ENCODE data around the gene DHX30. TPM values are rescaled to one million over a fixed set of nuclear protein-coding genes. Genes with fewer than 3 reads are reported as not detected.
"Not testable (repeated sequence)": the region's sequence is repeated elsewhere in the genome, so short reads cannot be mapped to it uniquely, and the experiment has no call there.

The DHX30 gene
- total RNA-seq: 100 to 1,000 TPM; 166 to 178 (median 167) TPM

DNA sequence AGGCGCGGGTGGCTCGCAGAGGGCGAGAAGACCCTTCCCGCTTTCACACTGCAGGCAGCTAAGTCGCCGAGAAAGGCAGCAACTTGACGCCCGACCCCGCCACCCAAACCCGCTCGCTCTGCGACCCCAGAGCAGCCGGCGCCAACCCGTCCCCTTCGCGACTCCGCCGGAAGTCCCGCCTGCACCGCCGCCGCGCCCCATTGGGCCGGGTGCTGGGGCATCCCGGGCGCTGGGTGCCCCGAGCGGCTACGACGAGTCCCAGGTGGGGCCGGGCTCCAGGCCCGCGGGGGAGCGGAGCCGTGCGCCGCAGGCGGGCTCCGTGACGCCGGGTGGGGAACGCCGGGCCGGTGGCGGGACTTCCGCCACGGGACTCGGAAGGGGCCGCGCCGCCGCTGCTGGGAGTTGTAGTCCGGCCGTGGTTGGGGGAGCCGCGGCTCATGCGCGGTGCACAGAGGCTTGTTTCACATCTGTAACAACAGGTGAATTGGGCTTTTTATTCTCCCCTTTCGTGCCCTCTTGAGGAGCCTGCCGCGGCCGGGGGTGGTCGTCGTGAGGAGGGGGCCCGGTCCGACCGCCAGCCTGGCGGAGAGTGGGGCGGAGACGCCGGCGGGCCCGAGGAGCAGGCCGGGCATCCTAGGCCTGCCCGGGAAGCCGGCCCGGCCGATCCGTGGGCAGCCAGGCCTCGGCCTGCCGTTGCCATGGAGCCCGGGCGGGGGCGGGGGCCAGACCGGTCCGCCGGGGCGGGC, at the start of gene DHX30:
Gene DHX30, plus strand, starts transcription at position 405 of the 746 bp plus-strand sequence. CDS start 7,546 bp downstream, outside the sequence.
- Mint-ChIP-seq H3K4me3 (peak within 1 kb of the TSS; percentile 95), H3K27me3 (ENCODE audit: low read depth) (no peaks in the 10 kb centered on the region), H3K9me3 (no peaks in the 10 kb centered on the region), H3K36me3 (ENCODE audit: insufficient read depth) (no peaks in the 10 kb centered on the region), H3K4me1 (ENCODE audit: low read depth) (peaks cover 19% of the 10 kb centered on the region)
- ATAC-seq (peak; percentile 93 to 94), DNase-seq (peak; percentile 77)

GRCh38 chr3:47758261-47759025, 44.5 kb upstream of the DHX30 start:
- Mint-ChIP-seq H3K27me3 (ENCODE audit: low read depth) (no peaks in the 10 kb centered on the region), H3K4me3 (no peak overlapping the region), H3K36me3 (ENCODE audit: insufficient read depth) (peaks cover 7% of the 10 kb centered on the region), H3K4me1 (ENCODE audit: low read depth) (peaks cover 5% of the 10 kb centered on the region), H3K9me3 (no peaks in the 10 kb centered on the region)
- DNase-seq (no peak), ATAC-seq (no peak)

DNA sequence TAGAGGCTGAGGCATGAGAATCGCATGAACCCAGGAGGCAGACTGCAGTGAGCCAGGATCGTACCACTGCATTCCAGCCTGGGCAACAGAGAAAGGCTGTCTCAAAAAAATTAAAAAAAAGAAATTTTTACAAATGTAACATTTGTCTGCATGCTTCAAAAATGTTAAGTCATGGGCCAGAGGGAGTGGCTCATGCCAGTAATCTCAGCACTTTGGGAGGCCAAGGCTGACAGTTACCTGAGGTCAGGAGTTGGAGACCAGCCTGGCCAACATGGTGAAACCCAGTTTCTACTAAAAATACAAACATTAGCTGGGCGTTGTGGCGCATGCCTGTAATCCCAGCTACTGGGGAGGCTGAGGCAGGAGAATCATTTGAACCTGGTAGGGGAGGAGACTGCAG, 42.7 kb upstream of the DHX30 start:
- DNase-seq; H3K9me3 Mint-ChIP-seq; H3K27me3 Mint-ChIP-seq (ENCODE audit: low read depth); H3K36me3 Mint-ChIP-seq (ENCODE audit: insufficient read depth); H3K4me3 Mint-ChIP-seq; H3K4me1 Mint-ChIP-seq (ENCODE audit: low read depth); ATAC-seq: not testable (repeated sequence)

DNA sequence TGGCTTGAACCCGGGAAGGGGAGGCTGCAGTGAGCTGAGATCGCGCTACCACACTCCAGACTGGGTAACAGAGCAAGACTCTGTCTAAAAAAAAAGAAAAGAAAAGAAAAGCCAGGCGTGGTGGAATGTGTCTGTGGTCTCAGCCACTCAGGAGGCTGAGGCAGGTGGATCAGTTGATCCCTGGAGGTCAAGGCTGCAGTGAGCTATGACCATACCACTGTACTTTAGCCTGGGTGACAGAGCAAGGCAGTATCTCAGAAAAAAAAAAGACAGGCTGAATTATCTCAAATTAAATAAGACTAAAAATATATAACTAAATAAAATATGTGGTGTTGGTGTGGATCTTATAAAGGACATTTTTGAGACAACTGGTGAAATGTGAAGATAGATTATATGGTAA, 41.9 kb upstream of the DHX30 start:
- peaks cover 9% of the 10 kb centered on the region for H3K36me3 Mint-ChIP-seq (ENCODE audit: insufficient read depth)
- ATAC-seq: no peak
- no peaks in the 10 kb centered on the region for H3K27me3 Mint-ChIP-seq (ENCODE audit: low read depth)
- peaks cover 5% of the 10 kb centered on the region for H3K4me1 Mint-ChIP-seq (ENCODE audit: low read depth)
- no peak overlapping the region for H3K4me3 Mint-ChIP-seq
- DNase-seq: no peak
- no peaks in the 10 kb centered on the region for H3K9me3 Mint-ChIP-seq

DNA sequence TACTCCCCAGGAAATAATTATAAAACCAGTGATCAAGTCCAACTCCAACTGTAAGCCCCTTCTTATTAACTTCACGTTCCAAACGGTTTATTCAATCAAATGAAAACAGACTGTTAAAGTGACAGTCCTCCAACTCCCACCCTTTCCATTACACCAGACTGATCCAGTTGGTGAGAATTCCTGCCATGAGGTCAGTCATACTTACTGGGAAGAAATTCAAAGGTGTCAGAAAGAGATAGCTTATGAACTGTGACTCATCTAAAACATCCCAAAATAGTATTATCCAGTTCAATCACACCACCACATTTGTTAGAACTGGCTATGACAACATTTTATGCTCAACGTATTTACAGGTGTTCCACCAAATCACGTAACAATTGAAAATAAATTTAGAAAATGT, 40.7 kb upstream of the DHX30 start:
- peaks cover 5% of the 10 kb centered on the region for H3K4me1 Mint-ChIP-seq (ENCODE audit: low read depth)
- no peaks in the 10 kb centered on the region for H3K9me3 Mint-ChIP-seq
- H3K36me3 Mint-ChIP-seq (ENCODE audit: insufficient read depth): peaks cover 4% of the 10 kb centered on the region
- no peak for ATAC-seq
- H3K27me3 Mint-ChIP-seq (ENCODE audit: low read depth): no peaks in the 10 kb centered on the region
- no peak overlapping the region for H3K4me3 Mint-ChIP-seq
- DNase-seq: no peak

DNA sequence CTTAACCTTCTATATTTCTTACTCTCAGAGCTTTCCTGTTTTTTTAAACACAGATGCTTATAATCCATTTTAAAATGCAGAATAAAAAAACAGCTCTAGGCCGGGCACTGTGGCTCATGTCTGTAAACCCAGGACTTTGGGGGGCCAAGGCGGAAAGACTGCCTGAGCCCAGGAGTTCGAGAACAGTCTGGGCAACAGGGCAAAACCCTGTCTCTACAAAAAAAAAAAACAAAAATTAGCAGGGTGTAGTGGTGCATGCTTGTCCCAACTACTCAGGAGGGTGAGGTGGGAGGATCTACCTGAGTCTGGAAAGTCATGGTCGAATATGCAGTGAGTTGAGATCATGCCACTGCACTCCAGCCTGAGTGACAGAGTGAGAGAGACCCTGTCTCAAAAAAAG, 36.8 kb upstream of the DHX30 start:
- Mint-ChIP-seq H3K27me3 (ENCODE audit: low read depth) (no peaks in the 10 kb centered on the region), H3K4me1 (ENCODE audit: low read depth) (peaks cover 9% of the 10 kb centered on the region), H3K4me3 (no peak overlapping the region), H3K36me3 (ENCODE audit: insufficient read depth) (peaks cover 10% of the 10 kb centered on the region), H3K9me3 (no peaks in the 10 kb centered on the region)
- ATAC-seq (no peak), DNase-seq (no peak)

GRCh38 chr3:47772047-47772446, 30.9 kb upstream of the DHX30 start:
- H3K4me1 Mint-ChIP-seq (ENCODE audit: low read depth): peaks cover 16% of the 10 kb centered on the region
- H3K36me3 Mint-ChIP-seq (ENCODE audit: insufficient read depth): peaks cover 16% of the 10 kb centered on the region
- ATAC-seq: no peak
- no peak for DNase-seq
- no peaks in the 10 kb centered on the region for H3K27me3 Mint-ChIP-seq (ENCODE audit: low read depth)
- no peak overlapping the region for H3K4me3 Mint-ChIP-seq
- no peaks in the 10 kb centered on the region for H3K9me3 Mint-ChIP-seq

DNA sequence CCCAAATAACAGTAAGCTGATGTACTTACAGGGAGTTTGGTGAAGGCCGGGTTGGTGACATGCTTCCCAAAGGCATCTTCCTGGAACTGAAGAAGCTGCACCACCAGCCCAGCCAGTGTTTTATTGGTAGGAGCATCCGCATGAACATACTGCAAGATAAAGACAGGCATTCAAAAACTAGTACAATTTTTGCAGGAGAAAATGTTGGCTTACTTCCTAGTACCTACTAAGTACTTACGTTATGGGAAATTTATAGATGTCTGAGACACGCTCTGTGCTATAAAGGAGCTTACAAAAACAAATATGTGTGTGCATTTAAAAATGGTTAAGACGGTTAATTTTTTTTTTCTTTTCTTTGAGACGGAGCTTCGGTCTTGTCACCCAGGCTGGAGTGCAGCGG, 30.1 kb upstream of the DHX30 start:
- no peak for DNase-seq
- Mint-ChIP-seq H3K36me3 (ENCODE audit: insufficient read depth) (peaks cover 16% of the 10 kb centered on the region), H3K4me1 (ENCODE audit: low read depth) (peaks cover 16% of the 10 kb centered on the region), H3K4me3 (no peak overlapping the region), H3K9me3 (no peaks in the 10 kb centered on the region), H3K27me3 (ENCODE audit: low read depth) (no peaks in the 10 kb centered on the region)
- ATAC-seq: no peak

DNA sequence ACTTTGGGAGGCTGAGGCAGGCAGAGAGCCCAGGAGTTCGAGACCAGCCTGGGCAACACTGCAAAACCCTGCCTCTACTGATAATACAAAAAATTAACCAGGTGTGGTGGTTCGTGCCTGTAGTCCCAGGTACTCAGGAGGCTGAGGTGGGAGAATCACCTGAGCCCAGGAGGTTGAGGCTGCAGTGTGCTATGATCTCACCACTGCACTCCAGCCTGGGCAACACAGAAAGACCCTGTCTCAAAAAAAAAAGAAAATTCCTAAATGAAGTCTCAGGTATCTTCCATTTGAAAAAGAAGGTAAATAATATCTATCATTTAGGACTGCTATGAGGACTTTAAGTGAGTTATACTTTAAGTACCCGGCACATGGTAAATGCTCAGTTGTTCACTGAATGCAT, 24.2 kb upstream of the DHX30 start:
- no peaks in the 10 kb centered on the region for H3K27me3 Mint-ChIP-seq (ENCODE audit: low read depth)
- DNase-seq (no peak), ATAC-seq (no peak)
- no peak overlapping the region for H3K4me3 Mint-ChIP-seq
- no peaks in the 10 kb centered on the region for H3K9me3 Mint-ChIP-seq
- peaks cover 5% of the 10 kb centered on the region for H3K36me3 Mint-ChIP-seq (ENCODE audit: insufficient read depth)
- H3K4me1 Mint-ChIP-seq (ENCODE audit: low read depth): peaks cover 33% of the 10 kb centered on the region

- H3K27me3 Mint-ChIP-seq (ENCODE audit: low read depth): no peaks in the 10 kb centered on the region
- peaks cover 24% of the 10 kb centered on the region for H3K4me1 Mint-ChIP-seq (ENCODE audit: low read depth)
- H3K36me3 Mint-ChIP-seq (ENCODE audit: insufficient read depth): peaks cover 2% of the 10 kb centered on the region
- peak; percentile 53 for DNase-seq
- no peaks in the 10 kb centered on the region for H3K9me3 Mint-ChIP-seq
- peak; percentile 52 to 58 for ATAC-seq
- H3K4me3 Mint-ChIP-seq: peak overlapping the region; percentile 93
Measured at GRCh38 chr3:47780741-47781684, 21.9 kb upstream of the DHX30 start.

GRCh38 chr3:47781685-47782445, 21.1 kb upstream of the DHX30 start, which contains the start of gene SMARCC1:
SMARCC1 (minus strand) TSS chr3:47781893; CDS start chr3:47781797, 96 bp downstream.
- Mint-ChIP-seq H3K9me3 (no peaks in the 10 kb centered on the region), H3K36me3 (ENCODE audit: insufficient read depth) (peaks cover 2% of the 10 kb centered on the region), H3K4me3 (peak within 1 kb of the TSS; percentile 93), H3K27me3 (ENCODE audit: low read depth) (no peaks in the 10 kb centered on the region), H3K4me1 (ENCODE audit: low read depth) (peaks cover 21% of the 10 kb centered on the region)
- ATAC-seq (peak; percentile 92 to 93), DNase-seq (peak; percentile 95)

GRCh38 chr3:47782446-47783308, 20.3 kb upstream of the DHX30 start:
- Mint-ChIP-seq H3K36me3 (ENCODE audit: insufficient read depth) (peaks cover 2% of the 10 kb centered on the region), H3K4me1 (ENCODE audit: low read depth) (peaks cover 21% of the 10 kb centered on the region), H3K27me3 (ENCODE audit: low read depth) (no peaks in the 10 kb centered on the region), H3K4me3 (peak overlapping the region; percentile 93), H3K9me3 (no peaks in the 10 kb centered on the region)
- DNase-seq (no peak), ATAC-seq (peak in 1 of 2 donors; percentile 22)

GRCh38 chr3:47783673-47784072, 19.3 kb upstream of the DHX30 start:
- Mint-ChIP-seq H3K27me3 (ENCODE audit: low read depth) (no peaks in the 10 kb centered on the region), H3K9me3 (no peaks in the 10 kb centered on the region), H3K4me3 (no peak overlapping the region), H3K4me1 (ENCODE audit: low read depth) (peaks cover 22% of the 10 kb centered on the region), H3K36me3 (ENCODE audit: insufficient read depth) (peaks cover 2% of the 10 kb centered on the region)
- no peak for DNase-seq
- no peak for ATAC-seq

Data from activated T-cell treated with anti-CD3 and anti-CD28 coated beads, Interleukin-2, amount 50 U/mL, for 4 hours (primary cell).